ENCODE data around the gene CCSER2. TPM values are rescaled to one million over a fixed set of nuclear protein-coding genes. Genes with fewer than 3 reads are reported as not detected.

Gene CCSER2
- total RNA-seq, 1 experiment from 2014 or later: 56.6 TPM

- no peak overlapping the region for H2AFZ ChIP-seq
- H3K4me1 ChIP-seq (replicated peaks; ENCODE audit: insufficient read depth): peaks cover 7% of the 10 kb centered on the region
- intact Hi-C loops (cut with micrococcal nuclease; ENCODE audit: unreplicated experiment): no loop called here
- no peak overlapping the region for H3K4me2 ChIP-seq
- H3F3A ChIP-seq (ENCODE audit: insufficient read depth, low read depth): no peaks in the 10 kb centered on the region; the same call in 1 of the 2 replicates
- BruUV-seq (replicated peaks): no TSS peak
- 0 out of 2 replicates have a peak, but pooled peaks cover 6% of the 10 kb centered on the region for H4K20me1 ChIP-seq (ENCODE audit: insufficient read depth)
- no peaks in the 10 kb centered on the region for H3K9me2 ChIP-seq (ENCODE audit: insufficient read depth)
- CTCF ChIA-PET: no interaction called here
- DNase-seq: no peak
- TF ChIP-seq CTCF (conservative IDR thresholded peaks at IDR 0.05) (no peak), EZH2 (IDR thresholded peaks at IDR 0.05; ENCODE audit: low read depth) (no peak)
- H3K36me3 ChIP-seq (ENCODE audit: low read depth): no peaks in the 10 kb centered on the region
- POLR2A ChIA-PET (ENCODE audit: unreplicated experiment): no interaction called here
- H3K4me3 ChIP-seq: no peak overlapping the region
- H3K79me2 ChIP-seq (ENCODE audit: low read depth): peaks cover 53% of the 10 kb centered on the region
- H3K27ac ChIP-seq: no peak overlapping the region
- no peaks in the 10 kb centered on the region for H3K27me3 ChIP-seq (ENCODE audit: insufficient read depth, low read depth)
- no peaks in the 10 kb centered on the region for H3K9me3 ChIP-seq (ENCODE audit: insufficient read depth, low read depth)
Observed at GRCh38 chr10:84341983-84342382, 13.6 kb downstream of the CCSER2 start.

- no peaks in the 10 kb centered on the region for H3K36me3 ChIP-seq (ENCODE audit: low read depth)
- no peak for DNase-seq
- ChIA-PET POLR2A (ENCODE audit: unreplicated experiment) (no interaction called here), CTCF (no interaction called here)
- no TSS peak for BruUV-seq (replicated peaks)
- H3K4me1 ChIP-seq (replicated peaks; ENCODE audit: insufficient read depth): peaks cover under 1% of the 10 kb centered on the region
- peaks cover 47% of the 10 kb centered on the region for H3K79me2 ChIP-seq (ENCODE audit: low read depth)
- 0 out of 2 replicates have a peak, but pooled peaks cover 6% of the 10 kb centered on the region for H4K20me1 ChIP-seq (ENCODE audit: insufficient read depth)
- H3K4me2 ChIP-seq: no peak overlapping the region
- no peak for TF ChIP-seq CTCF (conservative IDR thresholded peaks at IDR 0.05)
- no peak for TF ChIP-seq EZH2 (IDR thresholded peaks at IDR 0.05; ENCODE audit: low read depth)
- intact Hi-C loops (cut with micrococcal nuclease; ENCODE audit: unreplicated experiment): no loop called here
- H2AFZ ChIP-seq: no peak overlapping the region
- H3K4me3 ChIP-seq: no peak overlapping the region
- no peaks in the 10 kb centered on the region for H3K9me2 ChIP-seq (ENCODE audit: insufficient read depth)
- H3K27me3 ChIP-seq (ENCODE audit: insufficient read depth, low read depth): no peaks in the 10 kb centered on the region
- no peak overlapping the region for H3K27ac ChIP-seq
- no peaks in the 10 kb centered on the region for H3K9me3 ChIP-seq (ENCODE audit: insufficient read depth, low read depth)
- no peaks in the 10 kb centered on the region for H3F3A ChIP-seq (ENCODE audit: insufficient read depth, low read depth)
Observed at GRCh38 chr10:84342584-84342983, 14.2 kb downstream of the CCSER2 start.

- BruUV-seq (replicated peaks): no TSS peak
- H3K27me3 ChIP-seq (ENCODE audit: insufficient read depth, low read depth): no peaks in the 10 kb centered on the region
- no peak overlapping the region for H3K4me3 ChIP-seq
- H3K9me2 ChIP-seq (ENCODE audit: insufficient read depth): no peaks in the 10 kb centered on the region
- no peak overlapping the region for H2AFZ ChIP-seq
- no peaks in the 10 kb centered on the region for H3K9me3 ChIP-seq (ENCODE audit: insufficient read depth, low read depth)
- intact Hi-C loops (cut with micrococcal nuclease; ENCODE audit: unreplicated experiment): no loop called here
- H3F3A ChIP-seq (ENCODE audit: insufficient read depth, low read depth): no peaks in the 10 kb centered on the region
- no peak for TF ChIP-seq CTCF (conservative IDR thresholded peaks at IDR 0.05)
- no peak for TF ChIP-seq EZH2 (IDR thresholded peaks at IDR 0.05; ENCODE audit: low read depth)
- H3K36me3 ChIP-seq (ENCODE audit: low read depth): no peaks in the 10 kb centered on the region
- H4K20me1 ChIP-seq (ENCODE audit: insufficient read depth): 0 out of 2 replicates have a peak, but pooled peaks cover 6% of the 10 kb centered on the region
- no peak overlapping the region for H3K27ac ChIP-seq
- peaks cover 6% of the 10 kb centered on the region for H3K4me1 ChIP-seq (replicated peaks; ENCODE audit: insufficient read depth)
- DNase-seq: no peak
- ChIA-PET POLR2A (ENCODE audit: unreplicated experiment) (no interaction called here), CTCF (interaction anchor here (0.6 kb wide), 1 partner anchor 194 kb away, joined by 3 read pairs; no protein-coding TSS in a partner anchor)
- no peak overlapping the region for H3K4me2 ChIP-seq
- peaks cover 37% of the 10 kb centered on the region for H3K79me2 ChIP-seq (ENCODE audit: low read depth)
Observed at GRCh38 chr10:84343831-84344230, 15.4 kb downstream of the CCSER2 start.
